ENCODE results near the gene PLA1A. TPM values are rescaled to one million over a fixed set of nuclear protein-coding genes. Genes with fewer than 3 reads are reported as not detected.

The PLA1A gene
- total RNA-seq, 1 donor from 2014 or later = not detected

DNA sequence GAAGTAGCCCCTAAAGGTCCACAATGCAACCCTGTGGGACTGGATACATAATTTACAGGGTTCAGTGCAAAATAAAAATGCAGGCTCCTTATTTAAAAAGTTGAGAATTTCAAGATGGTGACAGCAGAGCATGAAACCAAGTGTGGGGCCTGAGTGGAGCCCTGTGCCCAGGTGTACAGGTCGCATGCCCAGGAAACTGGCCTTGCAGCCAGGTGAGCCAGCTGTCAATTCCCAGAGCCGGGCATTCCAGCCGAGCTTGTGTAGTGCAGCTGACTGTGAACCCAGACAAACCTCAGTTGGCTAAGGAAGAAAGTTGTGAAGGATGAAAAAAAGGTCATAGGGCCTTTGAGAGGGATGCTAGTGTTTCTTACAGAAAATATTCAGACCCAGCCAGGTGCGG, 35.1 kb downstream of the PLA1A start:
- DNase-seq (ENCODE audit: low spot score in 2 of 2, unreplicated experiment in 2 of 2) = no peak
- no peaks in the 10 kb centered on the region for H3K36me3 Mint-ChIP-seq
- H3K4me1 Mint-ChIP-seq = peaks cover 36% of the 10 kb centered on the region
- no peak overlapping the region for H3K4me3 Mint-ChIP-seq
- H3K27ac Mint-ChIP-seq = no peak overlapping the region
- no peak for TF ChIP-seq CTCF (IDR thresholded peaks at IDR 0.05; ENCODE audit: unreplicated experiment)
- H3K27me3 Mint-ChIP-seq (ENCODE audit: low read depth) = no peaks in the 10 kb centered on the region
- H3K9me3 Mint-ChIP-seq = no peaks in the 10 kb centered on the region

- TF ChIP-seq CTCF (IDR thresholded peaks at IDR 0.05; ENCODE audit: unreplicated experiment) = no peak
- H3K27me3 Mint-ChIP-seq (ENCODE audit: low read depth) = no peaks in the 10 kb centered on the region
- H3K9me3 Mint-ChIP-seq = no peaks in the 10 kb centered on the region
- no peaks in the 10 kb centered on the region for H3K36me3 Mint-ChIP-seq
- H3K27ac Mint-ChIP-seq = no peak overlapping the region
- no peak overlapping the region for H3K4me3 Mint-ChIP-seq
- peaks cover 38% of the 10 kb centered on the region for H3K4me1 Mint-ChIP-seq
- DNase-seq (ENCODE audit: low spot score in 2 of 2, unreplicated experiment in 2 of 2) = no peak
Measured at GRCh38 chr3:119635719-119636118, 38.0 kb downstream of the PLA1A start.

GRCh38 chr3:119636249-119636648, 38.6 kb downstream of the PLA1A start:
- no peak for TF ChIP-seq CTCF (IDR thresholded peaks at IDR 0.05; ENCODE audit: unreplicated experiment)
- Mint-ChIP-seq H3K9me3 (no peaks in the 10 kb centered on the region), H3K27ac (no peak overlapping the region), H3K36me3 (peaks cover under 1% of the 10 kb centered on the region), H3K27me3 (ENCODE audit: low read depth) (no peaks in the 10 kb centered on the region), H3K4me3 (no peak overlapping the region), H3K4me1 (peaks cover 33% of the 10 kb centered on the region)
- DNase-seq (ENCODE audit: low spot score in 2 of 2, unreplicated experiment in 2 of 2) = no peak

DNA sequence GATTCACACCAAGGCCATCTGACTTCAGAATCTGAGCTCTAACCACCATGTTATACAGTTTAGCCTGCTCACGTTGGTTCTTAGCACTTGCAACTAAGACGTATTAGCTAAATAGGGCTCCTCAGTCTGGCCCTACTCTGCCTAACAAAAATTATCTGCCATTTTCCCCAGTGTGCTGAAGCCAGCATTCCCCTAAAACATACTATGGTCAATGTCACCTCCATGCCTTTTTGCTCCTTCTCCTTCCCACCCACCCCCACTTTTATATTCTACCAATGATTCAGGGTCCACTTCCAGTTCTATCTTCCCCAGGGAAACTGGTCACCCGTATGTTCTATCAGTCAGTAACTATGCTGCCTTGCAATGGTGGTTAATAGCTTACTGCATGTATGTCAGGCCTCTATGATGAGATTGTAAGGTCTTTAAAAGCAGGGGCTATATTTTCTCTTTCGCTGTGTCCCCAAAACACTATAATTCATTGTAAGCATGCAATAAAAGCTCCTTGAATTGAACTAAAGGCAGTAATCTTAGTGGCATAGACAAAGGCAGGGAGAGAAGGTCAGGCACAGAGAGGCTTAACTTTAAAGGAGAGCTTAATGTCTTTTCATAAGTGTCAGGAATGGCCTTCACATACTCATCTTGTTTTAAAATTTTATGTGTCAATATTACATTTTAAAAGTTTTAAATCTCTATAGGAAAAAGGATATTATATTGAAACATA, 39.4 kb downstream of the PLA1A start:
- H3K36me3 Mint-ChIP-seq = peaks cover 4% of the 10 kb centered on the region
- no peak for DNase-seq (ENCODE audit: low spot score in 2 of 2, unreplicated experiment in 2 of 2)
- no peak for TF ChIP-seq CTCF (IDR thresholded peaks at IDR 0.05; ENCODE audit: unreplicated experiment)
- no peak overlapping the region for H3K4me3 Mint-ChIP-seq
- peaks cover 25% of the 10 kb centered on the region for H3K4me1 Mint-ChIP-seq
- no peaks in the 10 kb centered on the region for H3K27me3 Mint-ChIP-seq (ENCODE audit: low read depth)
- H3K9me3 Mint-ChIP-seq = no peaks in the 10 kb centered on the region
- no peak overlapping the region for H3K27ac Mint-ChIP-seq

DNA sequence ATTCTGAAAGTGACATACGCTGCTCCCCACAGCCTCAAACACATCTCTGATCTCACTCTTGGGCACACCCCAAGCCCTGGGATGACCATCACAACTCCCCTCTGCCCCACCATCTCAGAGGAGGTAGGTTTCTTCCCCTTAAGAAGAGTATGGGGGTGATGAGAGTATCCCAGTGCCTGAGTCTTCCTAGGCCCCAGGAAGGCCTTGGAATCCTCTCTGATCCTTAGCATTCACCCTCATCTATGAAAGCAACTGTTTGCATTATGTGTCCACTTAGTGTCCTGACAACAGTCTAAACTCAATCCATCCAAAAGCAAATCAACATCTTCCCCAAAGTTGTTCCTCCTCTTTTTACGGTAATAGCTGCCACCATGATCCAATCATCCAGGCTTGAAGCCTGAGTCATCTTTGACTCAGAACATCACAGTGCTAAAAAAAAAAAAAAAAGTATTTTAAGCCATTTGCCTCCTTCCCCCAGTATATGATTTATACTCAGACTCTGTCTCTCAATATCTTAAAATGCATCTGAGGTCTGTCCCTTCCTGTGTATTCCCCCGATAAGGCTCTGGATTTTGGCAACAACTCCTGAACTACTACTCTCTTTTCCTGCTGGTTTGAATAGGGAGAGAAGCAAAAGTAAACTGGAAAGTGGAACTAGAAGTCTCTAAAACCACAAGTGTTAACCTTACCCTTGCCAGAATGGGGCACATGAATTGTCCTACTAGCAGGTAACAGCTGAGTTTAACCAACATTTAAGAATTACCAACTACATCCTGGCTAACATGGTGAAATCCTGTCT, 40.2 kb downstream of the PLA1A start:
- no peak for DNase-seq (ENCODE audit: low spot score in 2 of 2, unreplicated experiment in 2 of 2)
- peak overlapping the region; percentile 70 for H3K27ac Mint-ChIP-seq
- no peaks in the 10 kb centered on the region for H3K27me3 Mint-ChIP-seq (ENCODE audit: low read depth)
- H3K4me3 Mint-ChIP-seq = no peak overlapping the region
- peaks cover 18% of the 10 kb centered on the region for H3K4me1 Mint-ChIP-seq
- H3K36me3 Mint-ChIP-seq = peaks cover 4% of the 10 kb centered on the region
- H3K9me3 Mint-ChIP-seq = no peaks in the 10 kb centered on the region
- TF ChIP-seq CTCF (IDR thresholded peaks at IDR 0.05; ENCODE audit: unreplicated experiment) = no peak

Measured in mesothelial cell of epicardium (in vitro differentiated cells).